ENCODE measurements around the gene KIRREL3.
A peak's percentile ranks its signal among the peaks of the same experiment; 100 is the strongest.

Gene KIRREL3

DNA sequence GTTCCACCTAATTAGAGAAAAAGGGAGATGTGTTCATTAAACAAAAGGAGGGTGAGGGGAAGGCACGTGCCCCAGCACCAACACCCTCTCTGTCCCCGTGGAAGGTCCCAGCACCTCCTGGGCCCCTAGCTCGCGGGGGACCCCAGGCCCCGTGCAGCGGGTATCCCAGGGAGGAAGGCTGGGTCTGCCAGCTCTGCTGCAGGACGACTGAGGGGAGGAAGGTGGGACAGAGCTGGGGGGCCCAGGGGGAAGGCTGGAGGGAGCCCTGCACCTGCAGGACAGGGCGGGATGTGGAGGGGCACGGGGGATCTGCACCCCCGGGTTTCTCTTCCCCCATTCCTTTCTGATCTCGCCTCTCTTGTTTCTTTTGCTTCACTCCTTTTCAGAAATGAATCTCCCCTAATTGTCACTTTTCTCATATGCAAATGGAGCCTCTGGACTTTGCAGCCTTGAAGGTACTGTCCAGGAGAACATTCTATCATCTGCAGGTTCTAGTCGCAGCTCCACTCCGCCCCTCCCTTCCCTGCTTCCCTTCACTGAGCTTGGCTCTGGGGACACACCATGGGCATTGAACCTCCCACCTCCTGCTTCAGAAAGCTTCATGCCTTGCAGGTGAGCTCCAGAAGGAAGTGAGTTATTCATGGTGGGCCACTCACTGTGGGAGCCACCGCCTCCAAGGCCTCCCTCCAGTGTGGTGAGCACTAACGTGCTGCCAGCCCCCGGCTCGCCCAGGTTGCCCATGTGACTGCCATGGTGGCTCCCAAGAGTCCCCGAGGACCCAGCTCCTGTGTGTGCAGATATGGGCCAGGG, 534.1 kb downstream of the KIRREL3 start:
- H3K4me1 Mint-ChIP-seq (ENCODE audit: low read depth) = peaks cover 25% of the 10 kb centered on the region
- no peaks in the 10 kb centered on the region for H3K9me3 Mint-ChIP-seq
- peak overlapping the region; percentile 51 for H3K4me3 Mint-ChIP-seq
- no peaks in the 10 kb centered on the region for H3K36me3 Mint-ChIP-seq (ENCODE audit: low read depth)
- H3K27me3 Mint-ChIP-seq = peaks cover 3% of the 10 kb centered on the region
- H3K27ac Mint-ChIP-seq = no peak overlapping the region

DNA sequence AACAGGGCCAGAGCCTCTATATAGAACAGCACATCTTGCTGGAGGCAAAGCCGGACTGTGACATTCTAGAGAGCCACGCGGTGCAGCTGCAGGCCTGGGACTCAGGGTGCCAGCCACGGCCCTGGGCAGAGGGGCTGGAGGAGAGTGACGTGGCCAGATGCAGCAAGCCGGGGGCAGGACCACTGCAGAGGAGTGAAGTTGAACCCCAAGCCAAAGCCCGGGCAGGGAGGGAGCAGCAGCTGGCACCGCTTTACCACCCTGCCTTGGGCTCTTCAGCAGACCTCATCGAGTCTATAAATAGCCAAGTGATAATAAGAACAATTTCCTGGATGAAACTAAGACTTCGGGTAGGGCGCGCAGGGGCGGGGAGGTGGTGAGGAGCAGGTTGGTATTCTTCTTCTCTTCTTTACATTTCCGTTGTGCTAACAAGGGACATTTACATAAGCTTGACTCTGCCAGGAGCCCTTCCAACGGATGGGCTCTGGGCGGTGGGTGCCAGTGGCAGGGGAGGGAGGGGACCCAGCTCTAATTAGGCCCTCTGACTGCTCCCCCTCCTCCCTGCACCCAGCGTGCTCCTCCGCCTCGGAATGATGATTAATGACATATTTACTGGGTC, 534.9 kb downstream of the KIRREL3 start:
- H3K9me3 Mint-ChIP-seq = no peaks in the 10 kb centered on the region
- H3K4me3 Mint-ChIP-seq = peak overlapping the region; percentile 51
- no peaks in the 10 kb centered on the region for H3K36me3 Mint-ChIP-seq (ENCODE audit: low read depth)
- peaks cover 3% of the 10 kb centered on the region for H3K27me3 Mint-ChIP-seq
- H3K4me1 Mint-ChIP-seq (ENCODE audit: low read depth) = peaks cover 25% of the 10 kb centered on the region
- no peak overlapping the region for H3K27ac Mint-ChIP-seq

DNA sequence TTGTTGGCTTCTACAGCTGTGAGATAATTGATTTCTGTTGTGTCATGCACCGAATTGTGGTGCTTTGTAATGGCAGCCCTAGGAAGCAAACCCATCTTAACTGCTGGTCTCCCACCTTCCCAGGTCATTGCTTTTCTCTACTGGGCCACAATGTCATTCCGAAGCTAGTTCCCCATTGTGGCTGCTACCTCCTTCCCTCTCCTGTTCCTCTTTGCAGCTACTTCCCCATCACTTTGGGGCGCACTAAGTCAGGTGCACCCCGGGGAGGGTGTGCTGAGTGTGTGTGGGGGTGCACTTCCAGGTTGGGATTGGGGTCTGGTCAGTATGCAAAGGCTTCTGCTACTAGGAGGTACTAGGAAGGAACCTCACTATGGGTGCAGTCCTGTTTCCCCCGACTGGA, 535.8 kb downstream of the KIRREL3 start:
- H3K4me1 Mint-ChIP-seq (ENCODE audit: low read depth) = peaks cover 25% of the 10 kb centered on the region
- H3K27ac Mint-ChIP-seq = no peak overlapping the region
- peaks cover 3% of the 10 kb centered on the region for H3K27me3 Mint-ChIP-seq
- no peaks in the 10 kb centered on the region for H3K9me3 Mint-ChIP-seq
- H3K36me3 Mint-ChIP-seq (ENCODE audit: low read depth) = no peaks in the 10 kb centered on the region
- no peak overlapping the region for H3K4me3 Mint-ChIP-seq

DNA sequence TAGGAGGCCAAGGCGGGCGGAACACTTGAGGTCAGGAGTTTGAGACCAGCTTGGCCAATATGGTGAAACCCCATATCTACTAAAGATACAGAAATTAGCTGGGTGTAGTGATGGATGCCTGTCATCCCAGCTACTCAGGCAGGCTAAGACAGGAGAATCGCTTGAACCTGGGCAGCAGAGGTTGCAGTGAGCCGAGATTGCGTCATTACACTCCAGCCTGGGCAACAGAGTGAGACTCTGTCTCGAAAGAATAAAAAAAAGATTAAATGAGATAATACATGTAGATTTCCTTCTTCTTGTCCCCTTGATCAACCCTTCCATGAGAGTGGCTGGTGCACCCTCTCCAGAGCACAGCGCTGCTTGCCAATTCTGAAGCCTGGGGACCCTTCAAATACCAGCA, 538.1 kb downstream of the KIRREL3 start:
- Mint-ChIP-seq H3K4me3 (no peak overlapping the region), H3K27me3 (peaks cover 3% of the 10 kb centered on the region), H3K27ac (no peak overlapping the region), H3K9me3 (no peaks in the 10 kb centered on the region), H3K4me1 (ENCODE audit: low read depth) (peaks cover 25% of the 10 kb centered on the region), H3K36me3 (ENCODE audit: low read depth) (no peaks in the 10 kb centered on the region)

DNA sequence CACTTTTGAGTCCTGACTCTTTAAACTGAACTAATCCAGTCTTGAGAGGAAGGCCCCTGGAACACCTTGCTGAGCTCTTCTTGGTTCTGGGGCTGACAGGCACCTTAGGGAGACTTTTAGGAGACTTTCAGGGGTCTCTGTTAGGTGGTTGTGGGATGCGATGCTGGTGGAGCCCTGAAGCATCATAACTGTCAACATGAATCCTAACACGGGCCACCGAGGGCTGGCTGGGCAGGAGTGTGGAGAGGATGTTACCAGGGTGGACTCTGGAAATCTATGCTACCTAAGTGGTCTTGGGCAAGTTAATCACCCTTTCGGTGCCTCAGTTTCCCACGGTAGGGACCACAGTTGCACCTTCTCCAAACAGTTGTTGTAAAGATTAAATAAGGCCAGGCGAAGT, 538.6 kb downstream of the KIRREL3 start:
- Mint-ChIP-seq H3K9me3 (no peaks in the 10 kb centered on the region), H3K27ac (no peak overlapping the region), H3K36me3 (ENCODE audit: low read depth) (no peaks in the 10 kb centered on the region), H3K4me1 (ENCODE audit: low read depth) (peaks cover 25% of the 10 kb centered on the region), H3K27me3 (peaks cover 3% of the 10 kb centered on the region), H3K4me3 (no peak overlapping the region)

DNA sequence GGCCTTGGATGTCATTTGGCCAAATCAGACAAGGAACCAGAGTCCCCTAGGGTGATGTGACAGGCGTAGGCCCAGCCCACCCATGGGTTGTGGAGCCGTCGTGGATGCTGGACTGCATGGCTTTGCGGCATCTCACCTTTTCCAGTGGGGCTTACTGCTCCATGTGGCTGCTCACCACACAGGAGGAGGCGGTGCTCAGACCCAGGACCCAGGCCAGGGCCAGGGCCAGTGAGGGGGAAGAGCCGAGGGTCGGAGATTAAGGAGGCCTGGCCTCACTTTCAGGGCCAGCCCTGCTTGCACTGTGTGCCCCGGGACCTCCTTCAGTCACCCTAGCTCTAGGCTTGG, 539.5 kb downstream of the KIRREL3 start:
- H3K4me1 Mint-ChIP-seq (ENCODE audit: low read depth) = peaks cover 18% of the 10 kb centered on the region
- no peak overlapping the region for H3K27ac Mint-ChIP-seq
- H3K36me3 Mint-ChIP-seq (ENCODE audit: low read depth) = no peaks in the 10 kb centered on the region
- H3K4me3 Mint-ChIP-seq = no peak overlapping the region
- no peaks in the 10 kb centered on the region for H3K9me3 Mint-ChIP-seq
- H3K27me3 Mint-ChIP-seq = peaks cover 3% of the 10 kb centered on the region

DNA sequence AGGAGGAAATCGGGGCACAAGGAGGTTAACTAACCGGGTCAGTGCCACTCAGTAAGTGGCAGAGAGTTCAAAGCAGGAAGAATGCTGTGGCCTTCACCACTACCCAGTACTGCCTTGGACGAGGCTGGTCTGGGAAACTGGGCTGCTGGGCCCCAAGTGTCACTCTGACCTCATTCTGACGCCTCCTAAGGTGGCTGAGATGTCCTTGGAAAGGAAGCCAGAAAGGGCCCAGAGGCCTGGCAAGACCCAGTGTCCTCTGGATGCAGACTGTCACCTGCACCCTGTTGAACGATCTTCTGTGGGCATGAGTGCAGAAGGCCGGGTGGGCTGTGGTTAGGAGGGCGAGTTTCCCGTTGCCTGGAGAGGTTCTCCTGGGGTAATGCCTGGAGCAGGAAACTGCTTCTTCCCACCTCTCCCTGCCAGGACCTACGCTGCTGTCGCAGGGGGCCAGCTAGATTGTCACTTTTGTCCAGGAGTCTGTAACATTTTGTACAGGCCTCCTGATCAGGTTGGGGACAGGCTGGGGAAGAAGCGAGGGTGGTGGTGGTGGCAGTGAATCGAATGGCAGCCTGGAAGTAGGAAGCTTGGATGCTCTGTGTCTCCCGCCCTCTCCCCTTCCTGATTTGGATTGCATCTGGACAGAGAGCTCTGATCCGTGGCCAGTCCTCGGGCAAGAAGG, 540.0 kb downstream of the KIRREL3 start:
- no peaks in the 10 kb centered on the region for H3K36me3 Mint-ChIP-seq (ENCODE audit: low read depth)

DNA sequence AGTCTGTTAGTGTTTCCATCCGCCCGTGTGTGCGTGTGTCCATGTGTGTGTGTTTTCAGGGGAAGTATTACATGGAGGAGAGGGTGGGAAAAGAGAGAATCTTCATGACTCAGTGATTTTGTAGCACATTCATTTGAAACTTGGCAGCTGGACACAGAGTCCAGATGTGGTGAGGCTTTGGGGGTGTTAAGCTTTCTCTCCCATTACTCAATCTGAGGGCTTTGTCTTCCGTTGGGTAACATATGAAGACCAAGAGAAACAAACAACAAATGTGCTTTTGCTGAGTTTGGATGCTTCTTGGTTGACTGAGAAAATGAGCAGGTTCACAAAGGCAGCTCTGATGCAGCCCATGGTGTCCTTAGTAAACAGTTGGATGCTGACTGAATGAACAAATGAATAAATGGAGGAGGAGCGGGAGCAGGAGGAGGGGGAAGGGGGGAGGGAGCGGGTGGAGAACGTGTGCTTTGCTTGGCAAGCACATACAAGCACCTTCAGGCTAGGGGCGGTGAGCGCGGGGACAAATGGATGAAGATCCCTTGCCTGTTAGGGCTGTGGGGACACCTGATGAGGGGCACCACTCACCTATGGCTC, 540.8 kb downstream of the KIRREL3 start:
- Mint-ChIP-seq H3K9me3 (no peaks in the 10 kb centered on the region), H3K27me3 (no peaks in the 10 kb centered on the region), H3K4me3 (no peak overlapping the region), H3K27ac (no peak overlapping the region), H3K36me3 (ENCODE audit: low read depth) (no peaks in the 10 kb centered on the region), H3K4me1 (ENCODE audit: low read depth) (peaks cover 5% of the 10 kb centered on the region)

More for the DNA sequence above, 540.0 kb downstream of the KIRREL3 start:
- Mint-ChIP-seq H3K4me1 (ENCODE audit: low read depth) (peaks cover 13% of the 10 kb centered on the region), H3K9me3 (no peaks in the 10 kb centered on the region), H3K4me3 (no peak overlapping the region), H3K27ac (no peak overlapping the region), H3K27me3 (no peaks in the 10 kb centered on the region)

DNA sequence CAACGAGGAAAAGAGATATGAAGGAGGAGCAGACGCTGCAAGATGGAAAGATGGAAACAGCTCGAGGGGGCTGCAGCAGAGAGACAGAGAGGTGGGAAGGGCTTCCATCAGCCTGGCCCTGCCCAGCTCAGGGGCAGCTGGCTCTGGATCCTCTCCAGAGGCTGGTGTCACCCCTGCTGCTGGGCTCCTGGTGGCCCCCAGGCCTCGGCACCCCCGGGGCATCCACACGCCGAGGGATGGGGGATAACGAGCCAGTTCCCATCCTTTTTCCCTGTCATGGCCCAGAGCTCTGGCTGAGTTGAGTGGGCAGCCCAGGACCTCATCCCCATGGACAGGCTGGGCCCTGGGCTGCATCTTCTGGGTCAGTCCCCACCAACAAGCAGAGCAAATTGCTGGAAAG, 542.8 kb downstream of the KIRREL3 start:
- Mint-ChIP-seq H3K27me3 (no peaks in the 10 kb centered on the region), H3K27ac (no peak overlapping the region), H3K9me3 (no peaks in the 10 kb centered on the region), H3K4me1 (ENCODE audit: low read depth) (no peaks in the 10 kb centered on the region), H3K4me3 (no peak overlapping the region), H3K36me3 (ENCODE audit: low read depth) (no peaks in the 10 kb centered on the region)

DNA sequence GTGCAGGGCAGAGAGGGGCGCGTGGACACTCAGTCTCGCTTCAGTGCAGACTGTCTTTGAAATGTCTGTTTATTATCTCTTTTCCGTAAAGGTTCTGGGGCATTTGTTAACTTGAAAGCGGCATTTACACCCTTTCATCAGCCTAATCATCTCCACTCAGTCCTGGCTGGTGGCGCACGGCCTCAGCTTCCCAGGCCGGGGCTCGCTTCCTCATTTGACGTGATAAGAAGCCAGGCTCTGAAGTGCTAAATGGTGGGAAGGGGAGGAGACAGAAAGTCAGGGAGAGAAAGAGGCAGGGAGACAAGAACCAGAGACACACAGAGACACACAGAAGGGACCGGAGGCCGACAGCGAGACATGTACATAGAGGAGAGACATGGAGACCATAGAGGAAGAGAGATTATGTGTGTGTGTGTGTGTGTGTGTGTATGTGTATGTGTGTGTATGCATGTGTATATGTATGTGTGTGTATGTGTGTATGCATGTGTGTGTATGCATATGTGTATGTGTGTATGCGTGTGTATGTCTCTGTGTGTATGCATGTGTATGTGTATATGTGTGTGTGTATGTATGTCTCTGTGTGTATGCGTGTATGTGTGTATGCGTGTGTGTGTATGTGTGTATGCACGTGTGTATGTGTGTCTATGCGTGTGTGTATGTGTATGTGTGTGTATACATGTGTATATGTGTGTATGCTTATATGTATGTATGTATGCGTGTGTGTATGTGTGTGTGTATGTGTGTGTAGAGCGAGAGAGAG, 543.6 kb downstream of the KIRREL3 start:
- Mint-ChIP-seq H3K27ac (no peak overlapping the region), H3K36me3 (ENCODE audit: low read depth) (no peaks in the 10 kb centered on the region), H3K4me1 (ENCODE audit: low read depth) (no peaks in the 10 kb centered on the region), H3K27me3 (no peaks in the 10 kb centered on the region), H3K4me3 (no peak overlapping the region), H3K9me3 (no peaks in the 10 kb centered on the region)

DNA sequence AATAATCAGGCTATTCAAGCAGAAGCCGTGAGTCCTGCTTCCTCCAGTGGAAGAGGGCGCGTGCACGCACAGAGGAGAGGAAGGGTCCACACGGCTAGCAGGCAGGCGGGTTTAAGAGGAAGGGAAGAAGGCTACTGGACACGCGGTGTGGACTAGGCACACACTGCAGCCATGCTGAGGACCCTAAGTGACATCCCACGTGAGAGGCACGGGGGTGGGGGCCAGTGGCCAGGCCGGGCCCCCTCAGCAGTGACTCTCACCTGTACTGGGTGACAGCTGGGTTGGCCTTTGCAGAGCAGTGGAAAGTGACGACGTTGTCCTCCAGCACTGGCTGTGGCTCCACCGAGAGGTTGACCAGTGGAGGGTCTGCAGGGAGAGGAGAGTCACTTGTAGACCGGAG, 544.5 kb downstream of the KIRREL3 start:
- Mint-ChIP-seq H3K27ac (no peak overlapping the region), H3K4me1 (ENCODE audit: low read depth) (no peaks in the 10 kb centered on the region), H3K36me3 (ENCODE audit: low read depth) (no peaks in the 10 kb centered on the region), H3K9me3 (peaks cover 2% of the 10 kb centered on the region), H3K27me3 (no peaks in the 10 kb centered on the region), H3K4me3 (no peak overlapping the region)

DNA sequence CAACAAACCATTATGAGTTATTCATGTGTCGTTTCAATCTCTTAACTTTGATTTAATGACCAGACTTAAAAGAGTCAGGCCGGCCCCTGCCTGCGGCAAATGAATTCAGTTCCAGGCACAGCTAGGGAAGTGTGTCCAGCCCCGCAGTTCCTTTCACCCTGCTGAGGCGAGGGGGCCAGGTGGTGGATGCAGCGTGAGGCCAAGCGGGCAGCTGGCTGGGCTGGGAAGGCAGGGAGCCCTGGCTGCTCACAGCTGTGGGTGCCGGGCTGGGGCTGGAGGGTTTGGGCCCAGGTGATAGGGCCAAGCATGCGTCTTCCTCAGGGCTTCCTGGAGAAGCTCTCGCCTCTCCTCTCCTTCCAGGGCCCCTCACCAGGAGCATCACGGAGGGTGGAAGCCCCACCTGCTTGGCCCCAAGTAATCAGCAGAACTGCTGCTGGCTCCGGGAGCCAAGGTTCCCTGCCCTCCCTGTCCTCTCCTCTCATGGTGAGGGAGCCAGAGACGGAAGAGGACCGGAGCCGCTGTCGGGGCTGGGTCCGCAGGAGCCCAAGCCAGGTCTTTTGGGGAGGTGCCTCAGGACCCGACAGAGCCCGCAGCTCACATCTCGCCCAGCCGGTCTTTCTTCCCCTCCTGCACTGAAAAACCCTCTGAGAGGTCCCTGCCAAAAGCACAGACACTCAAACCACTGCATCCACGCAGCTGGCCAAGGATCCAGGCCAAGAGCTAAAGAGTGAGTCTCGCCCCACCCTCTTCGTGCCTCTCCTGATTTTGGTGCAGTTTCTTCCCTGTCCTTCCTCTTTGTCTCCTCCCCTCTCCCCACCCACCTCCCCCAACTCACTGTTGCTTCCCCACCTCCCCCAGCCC, 548.1 kb downstream of the KIRREL3 start:
- H3K9me3 Mint-ChIP-seq = peaks cover 14% of the 10 kb centered on the region
- no peaks in the 10 kb centered on the region for H3K27me3 Mint-ChIP-seq
- H3K36me3 Mint-ChIP-seq (ENCODE audit: low read depth) = no peaks in the 10 kb centered on the region
- no peak overlapping the region for H3K4me3 Mint-ChIP-seq
- no peaks in the 10 kb centered on the region for H3K4me1 Mint-ChIP-seq (ENCODE audit: low read depth)
- no peak overlapping the region for H3K27ac Mint-ChIP-seq

DNA sequence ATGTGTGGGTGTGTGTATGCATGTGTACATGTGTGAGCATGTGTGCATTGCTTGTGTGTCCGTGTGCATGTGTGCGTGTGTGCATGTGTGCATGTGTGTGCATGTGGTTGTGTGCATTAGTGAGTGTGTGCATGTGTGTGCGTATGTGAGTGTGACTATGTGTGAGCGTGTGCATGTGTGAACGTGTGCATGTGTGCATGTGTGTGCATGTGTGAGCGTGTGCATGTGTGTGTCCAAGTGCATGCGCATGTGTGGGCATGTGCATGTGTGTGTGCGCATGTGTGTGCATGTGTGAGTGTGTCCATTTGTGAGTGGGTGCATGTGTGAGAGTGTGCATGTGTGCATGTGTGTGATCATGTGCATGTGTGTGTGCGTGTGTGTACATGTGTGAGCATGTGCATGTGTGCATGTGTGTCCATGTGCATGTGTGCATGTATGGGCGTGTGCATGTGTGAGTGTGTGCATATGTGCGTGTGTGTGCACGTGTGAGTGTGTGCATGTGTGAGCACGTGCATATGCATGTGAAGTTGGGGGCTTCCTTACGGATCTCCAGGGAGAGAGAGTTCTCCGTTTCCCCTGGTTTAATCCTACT, 549.3 kb downstream of the KIRREL3 start:
- Mint-ChIP-seq H3K27ac (peak overlapping the region; percentile 26), H3K36me3 (ENCODE audit: low read depth) (no peaks in the 10 kb centered on the region), H3K9me3 (peaks cover 14% of the 10 kb centered on the region), H3K4me1 (ENCODE audit: low read depth) (no peaks in the 10 kb centered on the region), H3K4me3 (no peak overlapping the region), H3K27me3 (no peaks in the 10 kb centered on the region)

DNA sequence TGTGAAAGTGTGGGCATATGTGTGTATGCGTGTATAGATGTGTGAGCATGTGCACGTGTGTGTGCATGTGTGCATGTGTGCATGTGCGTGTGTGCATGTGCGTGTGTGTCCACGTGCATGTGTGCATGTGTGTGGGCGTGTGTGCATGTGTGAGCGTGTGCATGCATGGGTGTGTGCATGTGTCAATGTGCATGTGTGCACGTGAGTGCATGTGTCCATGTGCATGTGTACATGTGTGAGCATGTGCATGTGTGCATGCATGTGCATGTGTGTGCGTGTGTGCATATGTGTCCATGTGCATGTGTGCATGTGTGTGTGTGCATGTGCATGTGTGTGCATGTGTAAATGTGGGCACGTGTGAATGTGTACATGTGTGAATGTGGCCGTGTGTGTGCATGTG, 549.8 kb downstream of the KIRREL3 start:
- H3K4me3 Mint-ChIP-seq = no peak overlapping the region
- no peaks in the 10 kb centered on the region for H3K27me3 Mint-ChIP-seq
- no peaks in the 10 kb centered on the region for H3K4me1 Mint-ChIP-seq (ENCODE audit: low read depth)
- H3K9me3 Mint-ChIP-seq = peaks cover 14% of the 10 kb centered on the region
- H3K27ac Mint-ChIP-seq = peak overlapping the region; percentile 26
- H3K36me3 Mint-ChIP-seq (ENCODE audit: low read depth) = no peaks in the 10 kb centered on the region
